Thoracic aorta (tissue), 2 donors: ENCODE data around the gene BCL11B. TPM values are rescaled to one million over a fixed set of nuclear protein-coding genes. Genes with fewer than 3 reads are reported as not detected.
A peak's percentile ranks its signal among the peaks of the same experiment; 100 is the strongest.

Experiments
- ATAC-seq: fragments of 150-250 bp; one replicate; pipeline ENCODE4 v1.8.0; 2017; ENCODE audit warnings: low read depth; ENCODE audit not compliant: insufficient number of reproducible peaks, low FRiP score
- DNase-seq: peaks from one replicate; pipeline ENCODE4 v3.0.0-alpha.2; 2020; ENCODE audit warnings: low spot score
- H3K27ac ChIP-seq, 2 donors: fragments of 200-600 bp; sonication (generic); 1 replicate in 1 of 2; 2 replicates in 1 of 2; pipeline ENCODE4 v1.5.1; 2016; ENCODE audit warnings: mild to moderate bottlenecking in 2 of 2, moderate library complexity in 2 of 2
- H3K27me3 ChIP-seq: fragments of 200-600 bp; sonication (generic); replicated peaks from 2 replicates; pipeline ENCODE4 v1.6.0; 2016; ENCODE audit warnings: mild to moderate bottlenecking; ENCODE audit not compliant: insufficient read depth
- H3K36me3 ChIP-seq: fragments of 200-600 bp; sonication (generic); one replicate; pipeline ENCODE4 v1.5.1; 2016
- H3K4me1 ChIP-seq, 2 donors: fragments of 200-600 bp; sonication (generic); 1 replicate in 1 of 2; 2 replicates in 1 of 2; pipeline versions ENCODE4 v1.5.1 to v1.6.0; 2016; ENCODE audit warnings: low read depth in 2 of 2, mild to moderate bottlenecking in 1 of 2; ENCODE audit not compliant: control insufficient read depth in 1 of 2
- H3K4me3 ChIP-seq: fragments of 200-600 bp; sonication (generic); 2 replicates; pipeline ENCODE4 v1.5.1; 2016; ENCODE audit warnings: mild to moderate bottlenecking
- H3K9me3 ChIP-seq: fragments of 200-600 bp; sonication (generic); 2 replicates; pipeline ENCODE4 v1.5.1; 2016
- CTCF ChIP-seq: fragments of 200-600 bp; sonication (generic); IDR thresholded peaks from one replicate; pipeline ENCODE4 v1.5.1; 2019; ENCODE audit warnings: antibody characterized with exemption
- total RNA-seq, 2 donors: library from RNA; depleted of rRNA; stranded (reverse); fragments of >200 nt; gene quantifications; one replicate each; pipeline versions ENCODE4 v1.1.0 to v1.2.3, GENCODE V29; 2016

The BCL11B gene
- total RNA-seq, 2 donors from 2014 or later, result 0.92 to 6.2 TPM

DNA sequence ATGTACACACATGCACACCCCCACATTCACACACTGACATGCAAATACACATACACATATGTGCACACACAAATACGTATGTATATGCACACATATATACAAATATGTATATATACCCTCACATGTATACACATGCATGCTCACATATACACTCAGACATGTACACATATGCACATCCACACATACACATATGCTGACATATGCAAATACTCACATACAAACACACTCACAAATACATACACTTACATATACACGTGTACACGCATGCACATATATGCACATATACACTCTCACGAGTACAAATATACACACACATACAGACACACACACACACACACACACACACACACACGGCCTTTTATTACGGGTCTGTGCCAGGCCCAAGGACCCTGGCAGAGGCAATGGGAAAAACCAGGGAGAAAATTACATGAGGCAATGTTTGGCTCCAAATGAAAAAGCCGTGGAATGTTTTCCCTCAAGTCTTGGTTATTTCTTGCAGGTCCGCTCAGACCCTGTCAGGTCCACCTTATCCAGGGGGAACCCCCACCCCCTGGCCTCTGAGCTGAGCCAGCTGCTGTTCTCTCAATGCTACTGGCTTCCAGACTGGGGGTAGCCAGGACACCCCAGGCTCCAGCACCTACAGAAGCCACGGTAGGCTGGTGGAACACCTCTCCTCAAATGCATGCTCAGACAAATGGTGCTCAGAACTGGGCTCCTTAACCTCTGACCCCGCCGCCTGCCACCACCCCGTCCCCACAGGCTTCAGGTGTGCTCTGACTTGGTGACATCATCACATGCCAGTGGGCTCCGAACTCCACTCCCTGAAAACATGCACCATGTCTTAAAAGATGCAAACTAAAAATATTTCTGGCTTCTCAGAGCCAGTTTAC lies 54.7 kb downstream of the BCL11B start:
- Histone ChIP-seq H3K36me3 (no peaks in the 10 kb centered on the region), H3K9me3 (no peaks in the 10 kb centered on the region), H3K4me1 (peaks cover 13 to 43% of the 10 kb centered on the region in 2 donors), H3K4me3 (no peak overlapping the region), H3K27me3 (no peaks in the 10 kb centered on the region), H3K27ac (no peak overlapping the region)
- no peak for ATAC-seq
- no peak for DNase-seq
- no peak for TF ChIP-seq CTCF

- Histone ChIP-seq H3K4me1 (peaks cover 13 to 43% of the 10 kb centered on the region in 2 donors), H3K9me3 (no peaks in the 10 kb centered on the region), H3K4me3 (no peak overlapping the region), H3K27me3 (no peaks in the 10 kb centered on the region), H3K36me3 (no peaks in the 10 kb centered on the region), H3K27ac (no peak overlapping the region)
- no peak for ATAC-seq
- no peak for DNase-seq
- no peak for TF ChIP-seq CTCF
Observed at GRCh38 chr14:99216191-99216590, 55.8 kb downstream of the BCL11B start.

DNA sequence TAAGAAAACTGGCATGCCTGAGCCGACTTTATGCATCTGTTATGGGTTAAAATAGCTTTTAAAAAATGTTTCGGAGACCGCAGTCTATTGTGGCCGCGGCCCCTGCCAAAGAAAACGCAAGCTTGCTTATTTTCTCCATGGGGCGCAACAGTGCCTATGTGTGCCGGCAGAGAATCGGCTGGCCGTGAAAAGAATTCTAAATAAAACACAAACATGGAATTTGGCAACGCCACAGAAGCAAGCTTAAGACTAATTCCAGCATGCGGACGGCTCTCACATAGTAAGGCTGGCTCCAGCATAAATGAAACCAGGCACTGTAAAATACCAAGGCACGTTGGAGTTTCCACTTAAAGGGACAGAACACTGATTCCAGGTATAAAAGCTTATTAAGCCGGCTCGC lies 56.7 kb downstream of the BCL11B start:
- Histone ChIP-seq H3K27me3 (no peaks in the 10 kb centered on the region), H3K27ac (no peak overlapping the region), H3K4me1 (peaks cover 13 to 43% of the 10 kb centered on the region in 2 donors), H3K4me3 (peak overlapping the region; percentile 11), H3K9me3 (no peaks in the 10 kb centered on the region), H3K36me3 (no peaks in the 10 kb centered on the region)
- no peak for TF ChIP-seq CTCF
- peak; percentile 56 for ATAC-seq
- no peak for DNase-seq

GRCh38 chr14:99214701-99215100 lies 57.3 kb downstream of the BCL11B start:
- Histone ChIP-seq H3K36me3 (no peaks in the 10 kb centered on the region), H3K9me3 (no peaks in the 10 kb centered on the region), H3K27me3 (no peaks in the 10 kb centered on the region), H3K4me1 (peaks cover 13 to 43% of the 10 kb centered on the region in 2 donors), H3K4me3 (peak overlapping the region; percentile 11), H3K27ac (no peak overlapping the region)
- TF ChIP-seq CTCF, result no peak
- ATAC-seq (no peak), DNase-seq (no peak)

DNA sequence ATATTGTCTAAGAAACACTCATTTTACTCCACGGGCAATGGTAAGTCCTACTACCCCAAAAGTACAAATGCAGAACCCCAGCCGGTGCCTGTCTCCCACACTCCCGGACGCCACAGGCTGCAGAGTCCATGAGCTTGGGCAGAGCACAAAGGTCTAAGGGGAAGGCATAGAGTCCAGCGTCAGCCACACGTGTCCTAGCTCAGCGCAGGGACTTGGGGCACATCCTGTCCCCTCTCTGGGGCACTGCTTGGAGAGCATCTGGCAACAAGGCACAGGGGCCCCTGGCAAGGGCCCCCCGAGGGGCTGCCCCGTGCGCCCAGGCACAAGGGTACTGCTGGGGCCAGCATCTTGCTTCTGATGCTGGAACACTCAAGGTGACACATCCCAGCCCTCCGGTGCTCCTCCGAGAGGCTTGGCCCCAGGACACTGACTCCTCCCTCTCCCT lies 58.4 kb downstream of the BCL11B start:
- Histone ChIP-seq H3K4me1 (peaks cover 13 to 43% of the 10 kb centered on the region in 2 donors), H3K27me3 (no peaks in the 10 kb centered on the region), H3K4me3 (peak overlapping the region; percentile 17), H3K36me3 (no peaks in the 10 kb centered on the region), H3K9me3 (no peaks in the 10 kb centered on the region), H3K27ac (no peak overlapping the region)
- no peak for DNase-seq
- ATAC-seq, result no peak
- TF ChIP-seq CTCF, result no peak
